OCI-LY7 (cell line): ENCODE measurements around the gene FAM111B.

Experiments used
- CTCF ChIP-seq: fragments of 200-600 bp; sonication (generic); conservative IDR thresholded peaks from 2 replicates; pipeline ENCODE4 v1.5.1; 2014; ENCODE audit warnings: mild to moderate bottlenecking, antibody characterized with exemption, low read length, moderate library complexity, mixed read lengths
- EZH2phosphoT487 ChIP-seq: fragments of 200-600 bp; sonication (generic); IDR thresholded peaks from 2 replicates; pipeline ENCODE4 v1.6.1; 2018; ENCODE audit warnings: low read depth, borderline replicate concordance, mild to moderate bottlenecking, mixed run types, antibody characterized with exemption, low read length, moderate library complexity, mixed read lengths

- TF ChIP-seq CTCF (no peak), EZH2phosphoT487 (no peak)
Measured at GRCh38 chr11:59069087-59069486, 38.0 kb upstream of the FAM111B start.
